ENCODE results near the gene SYNGR3.

SYNGR3 gene

GRCh38 chr16:1978476-1979120, 11.2 kb upstream of the SYNGR3 start:
- DNase-seq: no peak

GRCh38 chr16:1979271-1980029, 10.3 kb upstream of the SYNGR3 start:
- no peak for DNase-seq

- DNase-seq: no peak
Measured at GRCh38 chr16:1980030-1980769, 9.6 kb upstream of the SYNGR3 start.

DNA sequence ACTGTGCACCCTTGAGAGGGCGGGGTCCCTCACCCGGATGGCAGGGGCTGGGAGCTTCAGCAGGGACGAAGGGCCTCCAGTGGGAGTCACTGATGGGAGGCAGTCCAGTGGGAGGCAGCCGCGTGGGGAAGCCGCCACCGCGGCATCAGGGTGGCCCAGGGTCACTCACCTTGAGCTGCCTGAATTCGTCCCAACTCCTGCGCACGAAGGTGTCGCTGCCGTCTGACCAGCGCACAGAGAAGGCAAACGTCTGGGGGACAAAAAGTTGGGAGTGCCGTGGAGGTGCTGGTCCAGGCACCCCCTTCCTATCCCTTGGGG, 9.0 kb upstream of the SYNGR3 start:
- DNase-seq: no peak

DNA sequence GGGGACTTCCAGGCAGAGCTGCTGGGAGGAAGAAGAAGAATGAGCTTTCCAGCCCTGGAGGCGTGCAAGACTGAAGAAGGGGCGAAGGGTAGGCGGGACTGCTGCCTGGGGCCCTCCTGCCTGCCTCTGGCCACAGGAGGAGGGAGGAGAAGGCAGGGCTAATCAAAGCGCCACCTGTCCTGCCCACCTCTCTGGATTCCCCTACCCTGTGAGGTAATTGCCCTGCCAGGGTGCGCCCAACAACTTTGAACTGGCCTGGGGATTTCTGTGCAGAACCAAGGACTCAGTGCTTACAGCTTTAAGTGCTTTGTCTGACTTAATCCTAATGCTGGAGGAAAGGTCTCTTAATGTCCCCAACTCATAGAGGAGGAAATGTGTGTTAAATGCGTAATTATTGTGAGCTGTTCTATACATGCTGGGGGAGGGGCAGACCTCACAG, 8.4 kb upstream of the SYNGR3 start, which contains the start of gene NOXO1:
Gene NOXO1 (minus strand): TSS at position 72 of the 439 bp plus-strand sequence. CDS start 290 bp downstream, outside the sequence.
- DNase-seq: no peak

DNA sequence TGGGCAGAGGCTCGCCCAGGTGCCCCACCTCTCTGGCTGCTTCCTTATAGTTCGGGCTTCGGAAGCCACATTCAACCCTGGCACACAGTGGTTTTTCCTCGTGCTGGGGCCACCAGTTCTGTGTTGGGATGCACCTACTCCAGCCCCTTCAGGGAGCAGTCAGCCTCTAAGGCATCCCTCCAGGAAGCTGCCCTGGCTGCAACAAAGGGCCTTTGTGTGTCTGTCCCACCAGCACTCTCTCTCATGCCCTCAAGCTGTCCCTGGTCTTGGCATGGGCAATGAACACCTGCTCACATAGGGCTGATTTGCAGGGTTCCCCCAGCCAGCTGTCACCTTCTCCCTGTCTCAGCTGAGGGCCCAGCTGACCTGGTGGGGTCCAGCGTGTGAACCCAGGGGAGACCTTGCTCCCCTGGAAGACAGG, 7.7 kb upstream of the SYNGR3 start:
- DNase-seq: no peak

DNA sequence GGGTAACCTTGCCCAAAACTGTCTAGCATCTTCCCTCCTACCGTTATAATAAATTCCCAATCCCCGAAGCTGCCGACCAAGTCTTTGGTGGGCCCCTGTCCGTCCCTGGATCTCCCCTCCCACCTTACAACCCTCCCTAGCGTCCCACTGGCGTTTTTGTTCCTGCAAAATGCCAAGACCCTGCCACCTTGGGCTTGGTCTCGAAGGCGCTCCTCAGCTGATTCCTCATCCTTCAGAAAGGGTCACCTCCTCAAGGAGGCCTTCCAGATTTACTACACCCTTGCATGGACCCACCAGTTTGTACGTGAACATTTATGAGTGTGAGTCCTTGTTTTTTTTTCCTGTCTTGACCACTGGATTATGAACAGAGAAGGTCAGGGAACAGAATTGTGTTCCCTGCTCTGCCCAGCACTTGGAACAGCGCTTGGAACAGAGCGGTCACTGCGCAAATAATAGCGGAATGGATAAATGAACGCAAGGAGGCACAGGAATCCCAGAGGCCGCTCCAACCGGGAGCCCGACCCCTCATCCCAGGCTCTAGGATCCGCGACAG, 6.7 kb upstream of the SYNGR3 start:
- DNase-seq: no peak

DNA sequence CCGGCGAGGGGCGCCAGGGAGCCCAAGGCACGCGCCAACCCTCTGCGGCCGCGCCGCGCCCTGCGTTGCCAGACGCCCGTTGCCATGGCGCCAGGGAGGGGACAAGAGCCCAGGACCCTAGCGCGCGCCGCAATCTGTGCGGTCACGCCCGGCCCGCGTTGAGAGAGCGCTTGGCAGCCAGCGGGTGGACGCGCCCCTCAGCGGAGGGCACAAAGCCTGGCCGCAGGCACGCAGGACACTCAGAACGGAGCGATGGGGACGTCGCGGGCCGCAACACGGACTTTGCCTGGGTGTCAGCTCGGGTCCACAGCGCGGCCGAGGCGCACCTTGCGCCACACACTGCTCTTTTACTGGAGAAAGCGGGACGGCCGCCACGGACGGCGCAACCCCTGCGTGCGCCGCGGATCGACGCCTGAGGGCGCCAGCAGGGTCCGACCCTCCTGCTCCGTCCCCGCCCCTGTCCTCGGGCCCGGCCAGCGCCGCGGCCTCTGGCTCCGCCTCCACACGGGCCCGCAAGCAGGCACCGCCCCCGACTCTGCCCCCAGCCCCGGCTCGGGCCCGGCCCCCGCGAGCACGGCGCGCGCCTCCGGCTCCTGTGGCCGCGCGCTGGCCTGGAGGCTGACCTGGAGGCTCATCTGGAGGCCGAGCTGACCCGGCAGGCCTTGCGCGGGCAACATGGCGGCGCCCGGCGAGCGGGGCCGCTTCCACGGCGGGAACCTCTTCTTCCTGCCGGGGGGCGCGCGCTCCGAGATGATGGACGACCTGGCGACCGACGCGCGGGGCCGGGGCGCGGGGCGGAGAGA, 6.0 kb upstream of the SYNGR3 start, which contains the start of gene GFER:
Gene GFER (plus strand): TSS at position 650 of the 803 bp plus-strand sequence. CDS start 26 bp downstream, at position 676.
- peak; percentile 71 for DNase-seq

GRCh38 chr16:1984347-1985225, 5.2 kb upstream of the SYNGR3 start:
- DNase-seq: no peak

DNA sequence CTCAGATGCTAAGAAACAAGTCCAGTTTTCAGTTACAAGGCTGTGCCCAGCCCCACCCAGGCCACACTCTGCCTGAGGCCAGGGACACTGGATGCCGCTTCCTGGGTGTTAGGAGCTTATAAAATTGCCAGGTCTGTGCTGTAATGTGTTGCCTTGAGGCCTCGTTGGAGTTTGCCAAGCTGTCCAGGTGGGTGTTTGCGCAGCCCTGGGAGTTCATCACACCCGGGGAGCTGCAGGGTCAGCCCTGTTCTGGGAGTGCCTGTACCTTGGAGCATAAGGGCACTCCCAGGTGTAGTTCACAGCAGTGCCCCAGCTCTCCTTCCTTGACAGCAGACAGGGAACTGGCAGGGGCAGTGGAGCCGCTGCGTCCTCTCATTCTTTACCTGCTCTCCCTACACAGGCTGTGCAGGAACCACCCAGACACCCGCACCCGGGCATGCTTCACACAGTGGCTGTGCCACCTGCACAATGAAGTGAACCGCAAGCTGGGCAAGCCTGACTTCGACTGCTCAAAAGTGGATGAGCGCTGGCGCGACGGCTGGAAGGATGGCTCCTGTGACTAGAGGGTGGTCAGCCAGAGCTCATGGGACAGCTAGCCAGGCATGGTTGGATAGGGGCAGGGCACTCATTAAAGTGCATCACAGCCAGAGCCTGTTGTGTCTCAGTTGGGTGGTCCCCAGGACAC, 4.2 kb upstream of the SYNGR3 start:
- no peak for DNase-seq

DNA sequence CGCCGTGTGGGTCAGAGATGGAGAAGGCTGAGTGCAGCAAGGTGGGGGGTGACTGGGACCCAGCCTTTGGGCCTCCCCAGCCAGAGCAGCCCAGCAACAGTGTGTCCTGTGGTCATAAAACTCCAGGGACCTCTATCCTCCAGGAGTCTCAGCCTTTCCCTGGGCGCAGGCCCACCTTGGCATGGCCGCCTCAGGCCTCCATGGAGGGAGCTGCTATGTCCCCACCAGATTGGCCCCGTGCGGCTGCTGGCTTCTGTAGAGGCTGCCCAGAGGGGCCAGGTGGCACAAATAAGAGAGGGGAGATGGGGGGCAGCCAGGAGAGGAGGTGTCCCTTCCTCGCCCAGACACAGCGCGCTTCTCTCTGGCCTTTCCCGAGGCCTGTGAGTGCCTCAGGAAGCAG, 2.6 kb upstream of the SYNGR3 start:
- no peak for DNase-seq

DNA sequence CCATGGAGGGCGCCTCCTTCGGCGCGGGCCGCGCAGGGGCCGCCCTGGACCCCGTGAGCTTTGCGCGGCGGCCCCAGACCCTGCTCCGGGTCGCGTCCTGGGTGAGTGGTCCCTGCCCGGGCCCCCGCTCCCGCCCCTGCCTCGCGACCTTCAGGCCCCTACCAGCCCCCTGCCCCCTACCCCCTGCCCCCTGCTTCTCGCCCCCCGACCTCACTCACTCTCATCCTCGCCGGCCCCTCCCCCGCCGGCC, 256 bp downstream of the SYNGR3 start:
- no peak for DNase-seq

GRCh38 chr16:1990351-1991134, 773 bp downstream of the SYNGR3 start:
- DNase-seq: no peak

DNA sequence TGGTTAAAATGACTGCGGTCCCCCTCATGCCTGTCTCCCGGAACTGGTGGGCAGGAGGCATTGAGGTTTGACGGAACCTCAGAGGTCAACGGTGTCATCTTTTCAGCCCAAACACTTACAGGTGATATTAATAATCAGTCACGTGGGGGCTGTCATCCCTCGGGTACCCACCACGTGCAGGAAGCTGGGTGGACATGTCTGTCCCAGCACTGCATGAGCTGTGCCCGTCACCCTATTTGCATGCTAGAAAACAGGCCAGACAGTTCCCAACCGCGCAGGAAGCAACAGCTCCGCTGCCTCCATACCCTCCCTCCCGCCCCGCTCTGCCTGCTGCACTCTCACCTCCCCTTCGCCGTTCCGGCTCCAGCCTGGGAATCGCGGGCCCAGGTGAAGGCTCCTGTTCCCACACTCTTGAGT, 1.4 kb downstream of the SYNGR3 start:
- DNase-seq: no peak

DNA sequence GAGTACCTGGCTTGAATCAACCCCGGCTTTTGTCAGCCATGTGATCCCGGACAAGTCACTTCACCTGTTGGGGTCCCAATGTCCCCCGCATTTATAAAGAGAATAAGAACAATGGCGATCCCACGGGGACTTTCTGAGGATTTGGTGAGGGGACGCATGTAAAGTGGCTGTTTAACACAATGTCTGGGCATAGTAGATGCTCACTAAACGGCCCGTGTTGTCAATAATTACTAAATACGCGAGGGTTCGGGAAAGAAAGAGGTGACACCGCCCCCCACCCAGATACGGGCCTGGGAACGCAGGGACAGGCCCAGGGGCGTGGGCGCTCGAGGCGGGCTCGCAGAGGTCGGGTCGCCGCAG, 1.8 kb downstream of the SYNGR3 start:
- DNase-seq: no peak

- DNase-seq: no peak
Measured at GRCh38 chr16:1991948-1992703, 2.4 kb downstream of the SYNGR3 start.

DNA sequence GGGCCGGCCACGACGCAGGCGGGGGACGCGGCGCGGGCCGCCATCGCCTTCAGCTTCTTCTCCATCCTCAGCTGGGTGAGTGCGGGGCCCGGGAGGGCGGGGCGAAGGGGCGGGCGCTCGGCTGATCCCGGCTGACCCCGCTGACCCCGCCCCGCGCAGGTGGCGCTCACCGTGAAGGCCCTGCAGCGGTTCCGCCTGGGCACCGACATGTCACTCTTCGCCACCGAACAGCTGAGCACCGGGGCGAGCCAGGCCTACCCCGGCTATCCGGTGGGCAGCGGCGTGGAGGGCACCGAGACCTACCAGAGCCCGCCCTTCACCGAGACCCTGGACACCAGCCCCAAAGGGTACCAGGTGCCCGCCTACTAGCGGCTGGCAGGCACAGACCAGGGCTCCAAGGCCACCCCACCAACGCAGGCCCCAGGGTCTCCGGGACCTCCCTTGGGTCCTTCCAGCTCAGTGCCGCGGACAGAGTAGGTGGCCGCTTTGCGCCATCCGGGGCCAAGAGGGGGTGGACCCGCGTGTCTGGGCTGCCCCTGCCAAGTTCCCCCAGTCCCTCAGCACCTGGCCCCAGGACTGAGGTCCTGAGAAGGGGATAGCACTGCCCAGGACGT, 3.0 kb downstream of the SYNGR3 start:
- no peak for DNase-seq

DNA sequence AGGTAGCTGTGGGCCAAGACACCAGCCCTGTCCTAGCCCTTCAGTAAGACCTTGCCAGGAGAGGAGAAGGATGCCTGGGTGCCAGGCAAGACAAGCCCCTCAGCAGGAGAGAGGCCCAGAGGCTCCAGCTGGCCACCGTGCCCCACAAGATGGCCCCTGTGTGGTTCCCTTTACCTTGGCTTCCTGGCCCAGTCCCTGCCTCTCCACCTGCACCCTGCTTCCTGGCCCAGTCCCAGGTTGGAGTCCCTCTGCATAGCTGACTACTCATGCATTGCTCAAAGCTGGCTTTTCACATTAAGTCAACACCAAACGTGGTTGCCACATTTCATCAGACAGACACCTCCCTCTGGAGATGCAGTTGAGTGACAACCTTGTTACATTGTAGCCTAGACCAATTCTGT, 4.0 kb downstream of the SYNGR3 start:
- DNase-seq: no peak
